SK-N-SH treated with all-trans-retinoic acid at 6 μM for 48 hours (cell line): ENCODE measurements around the gene CATSPERD.

Source experiments
- ATAC-seq: fragments of 200-7000 bp; cut with Tn5 transposase; 3 replicates; pipeline ENCODE4 v1.9.1; 2020; ENCODE audit warnings: mild to moderate bottlenecking, moderate library complexity
- ARNTL ChIP-seq: fragments of 450-650 bp; formaldehyde crosslinking; IDR thresholded peaks from 2 replicates; pipeline ENCODE4 v1.5.0; 2020; ENCODE audit warnings: low read depth, mild to moderate bottlenecking, moderate library complexity, borderline replicate concordance
- BACH2 ChIP-seq: fragments of 250-450 bp; sonication (Bioruptor Pico); IDR thresholded peaks from 2 replicates; pipeline ENCODE4 v1.9.0; 2021; ENCODE audit warnings: mild to moderate bottlenecking, borderline replicate concordance
- ESRRG ChIP-seq: fragments of 250-450 bp; sonication (Bioruptor Pico); IDR thresholded peaks from 2 replicates; pipeline ENCODE4 v1.6.1; 2021; ENCODE audit warnings: mild to moderate bottlenecking
- GLIS3 ChIP-seq: fragments of 250-450 bp; sonication (Bioruptor Pico); IDR thresholded peaks from 2 replicates; pipeline ENCODE4 v1.5.0; 2020; ENCODE audit warnings: mild to moderate bottlenecking, moderate library complexity
- ISL1 ChIP-seq: fragments of 250-450 bp; sonication (Bioruptor Pico); IDR thresholded peaks from 2 replicates; pipeline ENCODE4 v2.1.2; 2022; ENCODE audit warnings: mild to moderate bottlenecking, moderate library complexity
- OSR1 ChIP-seq: fragments of 250-450 bp; sonication (Bioruptor Pico); IDR thresholded peaks from 2 replicates; pipeline ENCODE4 v1.8.0; 2022; ENCODE audit warnings: moderate library complexity, mild to moderate bottlenecking, inconsistent platforms
- PPARA ChIP-seq: fragments of 250-450 bp; sonication (Bioruptor Pico); IDR thresholded peaks from 2 replicates; pipeline ENCODE4 v1.5.0; 2020; ENCODE audit warnings: mild to moderate bottlenecking, borderline replicate concordance
- RARB ChIP-seq: fragments of 250-450 bp; sonication (Bioruptor Pico); IDR thresholded peaks from 2 replicates; pipeline ENCODE4 v1.8.0; 2021; ENCODE audit warnings: mild to moderate bottlenecking, moderate library complexity
- SNAI2 ChIP-seq: fragments of 250-450 bp; sonication (Bioruptor Pico); IDR thresholded peaks from 2 replicates; pipeline ENCODE4 v1.5.0; 2020; ENCODE audit warnings: mild to moderate bottlenecking, moderate library complexity
- TCF4 ChIP-seq: fragments of 250-450 bp; sonication (Bioruptor Pico); IDR thresholded peaks from 2 replicates; pipeline ENCODE4 v1.8.0; 2021; ENCODE audit warnings: mild to moderate bottlenecking, moderate library complexity, borderline replicate concordance
- TOX ChIP-seq: fragments of 250-450 bp; sonication (Bioruptor Pico); IDR thresholded peaks from 2 replicates; pipeline ENCODE4 v1.8.0; 2021; ENCODE audit warnings: mild to moderate bottlenecking, moderate library complexity, borderline replicate concordance
- ZC3H10 ChIP-seq: fragments of 250-450 bp; sonication (Bioruptor Pico); IDR thresholded peaks from 2 replicates; pipeline ENCODE4 v1.5.1; 2021; ENCODE audit warnings: mild to moderate bottlenecking, moderate library complexity
- ZFP3 ChIP-seq: fragments of 250-450 bp; sonication (Bioruptor Pico); IDR thresholded peaks from 2 replicates; pipeline ENCODE4 v1.5.0; 2020; ENCODE audit warnings: mild to moderate bottlenecking, moderate library complexity
- ZFP30 ChIP-seq: fragments of 450-650 bp; formaldehyde crosslinking; IDR thresholded peaks from 2 replicates; pipeline ENCODE4 v1.5.0; 2022; ENCODE audit warnings: mild to moderate bottlenecking, moderate library complexity
- ZNF565 ChIP-seq: fragments of 450-650 bp; formaldehyde crosslinking; conservative IDR thresholded peaks from 2 replicates; pipeline ENCODE4 v1.5.0; 2020; ENCODE audit warnings: low read depth, mild to moderate bottlenecking, moderate library complexity
- ZNF70 ChIP-seq: fragments of 450-650 bp; formaldehyde crosslinking; IDR thresholded peaks from 2 replicates; pipeline ENCODE4 v1.5.0; 2020; ENCODE audit warnings: mild to moderate bottlenecking, moderate library complexity
- ZNF8 ChIP-seq: fragments of 450-650 bp; formaldehyde crosslinking; IDR thresholded peaks from 2 replicates; pipeline ENCODE4 v1.5.0; 2020; ENCODE audit warnings: mild to moderate bottlenecking, moderate library complexity
- TF ChIP-seq, protein P1 (sequence below): fragments of 250-450 bp; sonication (Bioruptor Pico); IDR thresholded peaks from 2 replicates; pipeline ENCODE4 v1.5.1; 2020; ENCODE audit warnings: low read depth, mild to moderate bottlenecking, moderate library complexity
- TF ChIP-seq, protein P2 (sequence below): fragments of 250-450 bp; sonication (Bioruptor Pico); IDR thresholded peaks from 2 replicates; pipeline ENCODE4 v1.8.0; 2021; ENCODE audit warnings: low read depth, mild to moderate bottlenecking, moderate library complexity, borderline replicate concordance
- TF ChIP-seq, protein P3 (sequence below): fragments of 250-450 bp; sonication (Bioruptor Pico); IDR thresholded peaks from 2 replicates; pipeline ENCODE4 v1.5.0; 2020; ENCODE audit warnings: mild to moderate bottlenecking, moderate library complexity
- TF ChIP-seq, protein P4 (sequence below): fragments of 250-450 bp; sonication (Bioruptor Pico); IDR thresholded peaks from 2 replicates; pipeline ENCODE4 v1.8.0; 2020; ENCODE audit warnings: mild to moderate bottlenecking, moderate library complexity, borderline replicate concordance

The CATSPERD gene

DNA sequence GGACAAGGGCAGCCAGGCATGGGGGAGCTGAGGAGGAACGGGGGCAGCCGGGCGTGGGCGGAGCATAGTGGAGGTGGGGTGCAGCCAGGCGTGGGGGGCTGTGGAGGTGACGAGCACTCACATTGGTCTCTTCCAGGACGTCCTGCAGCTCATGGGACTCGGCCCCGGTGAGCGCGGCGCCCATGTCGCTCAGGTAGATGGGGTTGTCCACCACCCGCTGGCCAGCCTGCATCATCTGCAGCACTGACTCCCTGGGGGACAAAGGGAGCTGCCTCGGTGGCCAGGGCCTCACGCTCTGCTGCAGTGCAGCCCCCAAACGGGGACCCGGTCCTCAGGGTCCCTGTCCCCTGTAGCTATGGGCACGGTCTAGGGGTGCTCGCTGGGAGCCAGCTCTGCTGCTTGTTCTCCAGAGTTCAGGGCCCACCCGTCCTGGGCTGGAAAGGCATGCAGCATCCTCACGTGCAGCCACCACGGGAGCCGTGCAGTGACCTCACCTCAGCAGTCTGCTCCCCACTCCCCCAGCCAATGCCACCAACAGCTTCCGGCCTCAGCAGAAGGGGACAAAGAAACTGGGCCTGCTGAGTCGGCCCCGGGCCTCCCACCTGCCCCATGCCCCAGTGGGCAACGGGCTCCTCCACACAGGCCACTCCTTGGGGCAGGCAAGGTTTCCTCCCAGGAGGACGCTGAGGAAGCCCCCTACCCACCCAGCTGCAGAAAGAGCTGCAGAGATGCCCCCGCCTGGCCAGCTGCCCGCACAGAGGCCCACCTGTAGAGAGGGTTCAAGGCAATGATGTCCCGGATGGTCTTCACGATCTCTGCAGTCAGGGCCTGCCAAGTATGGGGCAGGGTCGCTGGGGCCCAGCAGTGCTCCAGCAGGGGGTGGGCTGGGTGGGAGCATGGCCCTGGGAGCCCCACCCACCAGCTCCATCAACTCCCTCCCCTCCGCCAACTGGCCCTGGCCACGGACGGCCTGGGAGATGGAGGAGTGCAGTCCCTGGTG is 12.6 kb upstream of the CATSPERD start:
- TF ChIP-seq, protein P1, sequence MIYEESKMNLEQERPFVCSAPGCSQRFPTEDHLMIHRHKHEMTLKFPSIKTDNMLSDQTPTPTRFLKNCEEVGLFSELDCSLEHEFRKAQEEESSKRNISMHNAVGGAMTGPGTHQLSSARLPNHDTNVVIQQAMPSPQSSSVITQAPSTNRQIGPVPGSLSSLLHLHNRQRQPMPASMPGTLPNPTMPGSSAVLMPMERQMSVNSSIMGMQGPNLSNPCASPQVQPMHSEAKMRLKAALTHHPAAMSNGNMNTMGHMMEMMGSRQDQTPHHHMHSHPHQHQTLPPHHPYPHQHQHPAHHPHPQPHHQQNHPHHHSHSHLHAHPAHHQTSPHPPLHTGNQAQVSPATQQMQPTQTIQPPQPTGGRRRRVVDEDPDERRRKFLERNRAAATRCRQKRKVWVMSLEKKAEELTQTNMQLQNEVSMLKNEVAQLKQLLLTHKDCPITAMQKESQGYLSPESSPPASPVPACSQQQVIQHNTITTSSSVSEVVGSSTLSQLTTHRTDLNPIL (CRISPR knock-in tag) = no peak
- TF ChIP-seq ISL1 (CRISPR knock-in tag) (no peak), PPARA (CRISPR knock-in tag) (no peak), OSR1 (CRISPR knock-in tag) (no peak), BACH2 (CRISPR knock-in tag) (no peak), ZNF565 (CRISPR knock-in tag) (no peak)
- no peak for ATAC-seq

DNA sequence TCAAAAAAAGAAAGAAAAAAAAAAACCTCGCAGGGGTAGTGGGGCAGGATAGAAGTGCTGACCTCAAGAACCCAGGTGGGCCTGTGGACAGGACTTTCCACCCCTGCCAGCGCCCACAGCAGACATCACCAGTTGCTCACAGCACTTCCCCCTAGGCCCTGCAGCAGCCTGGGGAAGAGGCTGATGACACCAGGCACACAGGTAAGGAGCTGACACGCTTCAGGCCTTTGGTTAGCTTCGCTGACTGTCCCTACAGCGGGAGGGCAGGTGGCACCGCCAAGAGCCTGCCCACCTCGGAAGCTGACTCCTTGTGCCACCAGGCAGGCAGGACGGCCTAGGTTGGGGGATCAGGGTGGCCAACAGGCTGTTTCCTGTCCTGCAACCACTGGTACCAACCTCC is 9.4 kb upstream of the CATSPERD start:
- no peak for ATAC-seq
- TF ChIP-seq OSR1 (CRISPR knock-in tag) (no peak), SNAI2 (CRISPR knock-in tag) (no peak), BACH2 (CRISPR knock-in tag) (no peak)

DNA sequence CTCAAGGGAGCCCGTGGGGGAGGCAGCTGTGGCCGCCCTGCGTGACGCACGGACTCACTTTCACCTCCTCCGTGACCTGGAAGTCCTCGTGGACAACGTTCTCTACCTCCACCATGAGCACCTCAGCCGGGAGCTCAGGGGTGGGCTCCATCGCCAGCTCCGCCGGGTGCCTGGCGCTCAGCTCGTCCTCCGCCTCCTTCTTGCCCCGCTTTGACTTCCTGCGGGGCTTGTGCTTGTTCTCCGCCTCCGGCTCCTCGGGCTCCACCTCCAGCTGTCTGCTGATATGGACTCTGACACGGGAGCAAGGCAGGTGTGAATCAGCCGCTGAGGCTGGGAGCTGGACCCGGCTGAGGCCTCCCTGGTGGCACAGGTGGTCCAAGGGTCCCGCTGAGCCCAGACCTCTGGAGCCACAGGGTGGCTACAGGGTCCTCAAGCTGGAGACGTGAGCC is 8.7 kb upstream of the CATSPERD start:
- ATAC-seq = no peak
- no peak for TF ChIP-seq TCF4
- no peak for TF ChIP-seq TOX (CRISPR knock-in tag)
- no peak for TF ChIP-seq ZC3H10
- no peak for TF ChIP-seq ISL1 (CRISPR knock-in tag)
- TF ChIP-seq ZFP30 (CRISPR knock-in tag) = no peak
- TF ChIP-seq, protein P1 (CRISPR knock-in tag) = no peak
- no peak for TF ChIP-seq ZNF8 (CRISPR knock-in tag)
- TF ChIP-seq, protein P2, sequence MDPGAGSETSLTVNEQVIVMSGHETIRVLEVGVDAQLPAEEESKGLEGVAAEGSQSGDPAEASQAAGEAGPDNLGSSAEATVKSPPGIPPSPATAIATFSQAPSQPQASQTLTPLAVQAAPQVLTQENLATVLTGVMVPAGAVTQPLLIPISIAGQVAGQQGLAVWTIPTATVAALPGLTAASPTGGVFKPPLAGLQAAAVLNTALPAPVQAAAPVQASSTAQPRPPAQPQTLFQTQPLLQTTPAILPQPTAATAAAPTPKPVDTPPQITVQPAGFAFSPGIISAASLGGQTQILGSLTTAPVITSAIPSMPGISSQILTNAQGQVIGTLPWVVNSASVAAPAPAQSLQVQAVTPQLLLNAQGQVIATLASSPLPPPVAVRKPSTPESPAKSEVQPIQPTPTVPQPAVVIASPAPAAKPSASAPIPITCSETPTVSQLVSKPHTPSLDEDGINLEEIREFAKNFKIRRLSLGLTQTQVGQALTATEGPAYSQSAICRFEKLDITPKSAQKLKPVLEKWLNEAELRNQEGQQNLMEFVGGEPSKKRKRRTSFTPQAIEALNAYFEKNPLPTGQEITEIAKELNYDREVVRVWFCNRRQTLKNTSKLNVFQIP (CRISPR knock-in tag) = no peak
- TF ChIP-seq PPARA (CRISPR knock-in tag) = no peak
- TF ChIP-seq BACH2 (CRISPR knock-in tag) = no peak
- TF ChIP-seq, protein P3, sequence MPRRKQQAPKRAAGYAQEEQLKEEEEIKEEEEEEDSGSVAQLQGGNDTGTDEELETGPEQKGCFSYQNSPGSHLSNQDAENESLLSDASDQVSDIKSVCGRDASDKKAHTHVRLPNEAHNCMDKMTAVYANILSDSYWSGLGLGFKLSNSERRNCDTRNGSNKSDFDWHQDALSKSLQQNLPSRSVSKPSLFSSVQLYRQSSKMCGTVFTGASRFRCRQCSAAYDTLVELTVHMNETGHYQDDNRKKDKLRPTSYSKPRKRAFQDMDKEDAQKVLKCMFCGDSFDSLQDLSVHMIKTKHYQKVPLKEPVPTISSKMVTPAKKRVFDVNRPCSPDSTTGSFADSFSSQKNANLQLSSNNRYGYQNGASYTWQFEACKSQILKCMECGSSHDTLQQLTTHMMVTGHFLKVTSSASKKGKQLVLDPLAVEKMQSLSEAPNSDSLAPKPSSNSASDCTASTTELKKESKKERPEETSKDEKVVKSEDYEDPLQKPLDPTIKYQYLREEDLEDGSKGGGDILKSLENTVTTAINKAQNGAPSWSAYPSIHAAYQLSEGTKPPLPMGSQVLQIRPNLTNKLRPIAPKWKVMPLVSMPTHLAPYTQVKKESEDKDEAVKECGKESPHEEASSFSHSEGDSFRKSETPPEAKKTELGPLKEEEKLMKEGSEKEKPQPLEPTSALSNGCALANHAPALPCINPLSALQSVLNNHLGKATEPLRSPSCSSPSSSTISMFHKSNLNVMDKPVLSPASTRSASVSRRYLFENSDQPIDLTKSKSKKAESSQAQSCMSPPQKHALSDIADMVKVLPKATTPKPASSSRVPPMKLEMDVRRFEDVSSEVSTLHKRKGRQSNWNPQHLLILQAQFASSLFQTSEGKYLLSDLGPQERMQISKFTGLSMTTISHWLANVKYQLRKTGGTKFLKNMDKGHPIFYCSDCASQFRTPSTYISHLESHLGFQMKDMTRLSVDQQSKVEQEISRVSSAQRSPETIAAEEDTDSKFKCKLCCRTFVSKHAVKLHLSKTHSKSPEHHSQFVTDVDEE = no peak
- TF ChIP-seq ZNF565 (CRISPR knock-in tag) = no peak
- TF ChIP-seq ZNF70 (CRISPR knock-in tag) = no peak
- no peak for TF ChIP-seq SNAI2 (CRISPR knock-in tag)

DNA sequence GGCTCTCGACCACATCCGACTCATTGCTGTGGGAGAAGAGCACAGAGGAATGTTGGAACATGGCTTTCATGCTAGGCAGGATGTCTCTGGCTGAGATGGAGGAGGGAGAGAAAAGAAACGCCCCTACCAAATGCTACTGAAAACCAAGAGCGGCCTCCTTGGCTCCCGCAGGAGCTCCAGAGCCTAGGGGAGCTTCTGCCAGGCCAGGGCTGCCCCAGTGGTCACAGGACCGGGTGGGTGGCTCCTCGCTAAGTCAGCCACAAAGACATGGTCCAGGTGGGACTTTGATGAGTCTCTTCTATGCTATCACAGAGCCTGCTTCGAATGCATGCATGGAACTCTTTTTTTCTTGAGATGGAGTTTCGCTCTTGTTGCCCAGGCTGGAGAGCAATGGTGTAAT is 7.2 kb upstream of the CATSPERD start:
- ATAC-seq = no peak
- TF ChIP-seq ESRRG (CRISPR knock-in tag) (no peak), ZFP30 (CRISPR knock-in tag) (no peak), ARNTL (CRISPR knock-in tag) (no peak), RARB (no peak), TCF4 (no peak), ZNF8 (CRISPR knock-in tag) (no peak), ISL1 (CRISPR knock-in tag) (no peak), ZFP3 (CRISPR knock-in tag) (no peak), BACH2 (CRISPR knock-in tag) (no peak), TOX (CRISPR knock-in tag) (no peak), GLIS3 (no peak)
- TF ChIP-seq, protein P2 (CRISPR knock-in tag) = no peak
- TF ChIP-seq, protein P4, sequence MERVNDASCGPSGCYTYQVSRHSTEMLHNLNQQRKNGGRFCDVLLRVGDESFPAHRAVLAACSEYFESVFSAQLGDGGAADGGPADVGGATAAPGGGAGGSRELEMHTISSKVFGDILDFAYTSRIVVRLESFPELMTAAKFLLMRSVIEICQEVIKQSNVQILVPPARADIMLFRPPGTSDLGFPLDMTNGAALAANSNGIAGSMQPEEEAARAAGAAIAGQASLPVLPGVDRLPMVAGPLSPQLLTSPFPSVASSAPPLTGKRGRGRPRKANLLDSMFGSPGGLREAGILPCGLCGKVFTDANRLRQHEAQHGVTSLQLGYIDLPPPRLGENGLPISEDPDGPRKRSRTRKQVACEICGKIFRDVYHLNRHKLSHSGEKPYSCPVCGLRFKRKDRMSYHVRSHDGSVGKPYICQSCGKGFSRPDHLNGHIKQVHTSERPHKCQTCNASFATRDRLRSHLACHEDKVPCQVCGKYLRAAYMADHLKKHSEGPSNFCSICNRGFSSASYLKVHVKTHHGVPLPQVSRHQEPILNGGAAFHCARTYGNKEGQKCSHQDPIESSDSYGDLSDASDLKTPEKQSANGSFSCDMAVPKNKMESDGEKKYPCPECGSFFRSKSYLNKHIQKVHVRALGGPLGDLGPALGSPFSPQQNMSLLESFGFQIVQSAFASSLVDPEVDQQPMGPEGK = no peak
- TF ChIP-seq, protein P1 (CRISPR knock-in tag) = no peak
